WTC11 (cell line): ENCODE results near the gene IL1RAP. TPM values are rescaled to one million over a fixed set of nuclear protein-coding genes. Genes with fewer than 3 reads are reported as not detected.
A peak's percentile ranks its signal among the peaks of the same experiment; 100 is the strongest.

Source experiments
- ATAC-seq: fragments of 200-7000 bp; cut with Tn5 transposase; 2 replicates; pipeline ENCODE4 v1.10.0; 2021; ENCODE audit warnings: mild to moderate bottlenecking, moderate library complexity
- CTCF ChIA-PET: fragments of 300-600 bp; sonication (Branson Sonifier 250); formaldehyde crosslinking; loops from one replicate; lab custom pipeline; 2021; ENCODE audit warnings: antibody characterized with exemption; lab: Charles Lee
- POLR2A ChIA-PET: fragments of 350-600 bp; sonication (Branson Sonifier 250); formaldehyde crosslinking; loops from one replicate; lab custom pipeline; 2021; ENCODE audit warnings: antibody characterized with exemption; lab: Charles Lee
- DNase-seq: peaks from one replicate; pipeline ENCODE4 v3.0.0; 2021; ENCODE audit warnings: low spot score
- H3K27ac Mint-ChIP-seq: 2 replicates; pipeline ENCODE4 v1.8.0; 2021; ENCODE audit warnings: mixed read lengths
- H3K27me3 Mint-ChIP-seq: 2 replicates; pipeline ENCODE4 v1.8.0; 2021; ENCODE audit warnings: low read depth, mild to moderate bottlenecking, moderate library complexity, mixed read lengths
- H3K36me3 Mint-ChIP-seq: 2 replicates; pipeline ENCODE4 v1.8.0; 2021; ENCODE audit warnings: mixed read lengths
- H3K4me1 Mint-ChIP-seq: 2 replicates; pipeline ENCODE4 v1.8.0; 2022; ENCODE audit warnings: mixed read lengths
- H3K4me3 Mint-ChIP-seq: 2 replicates; pipeline ENCODE4 v1.8.0; 2021; ENCODE audit warnings: mild to moderate bottlenecking, moderate library complexity, mixed read lengths
- H3K9me3 Mint-ChIP-seq: 2 replicates; pipeline ENCODE4 v1.8.0; 2021; ENCODE audit warnings: mixed read lengths
- CREM ChIP-seq: sonication (generic); formaldehyde crosslinking; IDR thresholded peaks from 2 replicates; pipeline ENCODE4 v1.8.1; 2022; ENCODE audit warnings: mild to moderate bottlenecking, missing genetic modification reagents, moderate library complexity
- ELF4 ChIP-seq: sonication (generic); formaldehyde crosslinking; IDR thresholded peaks from 2 replicates; pipeline ENCODE4 v1.8.1; 2022; ENCODE audit warnings: low read depth, mild to moderate bottlenecking, moderate library complexity, missing genetic modification reagents
- ERG ChIP-seq: fragments of 250-450 bp; sonication (Bioruptor Pico); IDR thresholded peaks from 2 replicates; pipeline ENCODE4 v1.8.0; 2021; ENCODE audit warnings: mild to moderate bottlenecking
- ETV6 ChIP-seq: sonication (generic); formaldehyde crosslinking; IDR thresholded peaks from 2 replicates; pipeline ENCODE4 v1.8.1; 2022; ENCODE audit warnings: mild to moderate bottlenecking, missing genetic modification reagents
- GRHL2 ChIP-seq: fragments of 250-450 bp; sonication (Bioruptor Pico); IDR thresholded peaks from 2 replicates; pipeline ENCODE4 v1.8.0; 2022; ENCODE audit warnings: mild to moderate bottlenecking, moderate library complexity; ENCODE audit not compliant: insufficient replicate concordance, severe bottlenecking
- KAT7 ChIP-seq: sonication (generic); formaldehyde crosslinking; IDR thresholded peaks from 2 replicates; pipeline ENCODE4 v1.8.1; 2023; ENCODE audit warnings: missing genetic modification reagents, mild to moderate bottlenecking, borderline replicate concordance
- MAX ChIP-seq: sonication (generic); formaldehyde crosslinking; IDR thresholded peaks from 2 replicates; pipeline ENCODE4 v1.8.0; 2022; ENCODE audit warnings: mild to moderate bottlenecking, missing genetic modification reagents
- NFYB ChIP-seq: sonication (generic); formaldehyde crosslinking; conservative IDR thresholded peaks from 2 replicates; pipeline ENCODE4 v1.8.0; 2022; ENCODE audit warnings: low read depth, missing genetic modification reagents
- TEAD4 ChIP-seq: sonication (generic); formaldehyde crosslinking; IDR thresholded peaks from 2 replicates; pipeline ENCODE4 v1.8.0; 2022; ENCODE audit warnings: mild to moderate bottlenecking, missing genetic modification reagents
- ZNF263 ChIP-seq: sonication (generic); formaldehyde crosslinking; IDR thresholded peaks from 2 replicates; pipeline ENCODE4 v1.8.1; 2022; ENCODE audit warnings: low read depth, mild to moderate bottlenecking, moderate library complexity, missing genetic modification reagents
- ZNF512 ChIP-seq: sonication (generic); formaldehyde crosslinking; IDR thresholded peaks from 2 replicates; pipeline ENCODE4 v1.8.1; 2022; ENCODE audit warnings: missing genetic modification reagents, borderline replicate concordance
- total RNA-seq: library from RNA; stranded (reverse); gene quantifications from 3 replicates; pipeline ENCODE4 v1.2.3, GENCODE V29; 2021
- TF ChIP-seq, protein P1 (sequence below): sonication (generic); formaldehyde crosslinking; IDR thresholded peaks from 2 replicates; pipeline ENCODE4 v1.8.0; 2022; ENCODE audit warnings: missing genetic modification reagents
- TF ChIP-seq, protein P2 (sequence below): fragments of 250-450 bp; sonication (Bioruptor Pico); conservative IDR thresholded peaks from 2 replicates; pipeline ENCODE4 v1.9.0; 2021; ENCODE audit warnings: mild to moderate bottlenecking
- TF ChIP-seq, protein P3 (sequence below): sonication (generic); formaldehyde crosslinking; conservative IDR thresholded peaks from 2 replicates; pipeline ENCODE4 v1.8.1; 2023; ENCODE audit warnings: mild to moderate bottlenecking, low read depth, missing genetic modification reagents, moderate library complexity

Gene IL1RAP
- total RNA-seq, 1 experiment from 2014 or later: 4.5 TPM

DNA sequence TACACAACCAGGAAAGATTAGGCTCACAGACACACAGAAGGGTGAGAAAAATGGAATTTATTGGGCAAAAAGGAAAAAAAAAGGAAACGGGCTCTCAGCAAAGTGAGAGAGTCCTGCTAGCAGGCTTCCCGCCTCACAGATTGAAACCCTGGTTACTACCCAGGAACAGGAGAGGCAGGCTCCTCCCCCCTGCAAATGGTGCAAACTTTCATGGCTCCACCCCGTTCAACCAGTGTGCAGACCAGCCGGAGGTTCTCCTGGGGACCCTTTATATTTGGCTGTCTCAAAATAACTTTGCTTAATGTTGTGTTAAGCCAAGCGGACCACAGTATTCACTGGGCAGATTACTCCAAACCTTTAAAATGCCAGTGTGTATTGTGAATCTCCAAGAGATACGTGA, 40.3 kb downstream of the IL1RAP start:
- ATAC-seq (peak; percentile 75), DNase-seq (peak; percentile 52)
- Mint-ChIP-seq H3K4me1 (peaks cover 41% of the 10 kb centered on the region), H3K4me3 (peak overlapping the region; percentile 58), H3K36me3 (peaks cover 25% of the 10 kb centered on the region), H3K27ac (peak overlapping the region; percentile 96), H3K27me3 (no peaks in the 10 kb centered on the region; the same call in 1 of the 2 replicates), H3K9me3 (peaks cover 15% of the 10 kb centered on the region)
- no peak for TF ChIP-seq KAT7 (CRISPR knock-in tag)
- no peak for TF ChIP-seq GRHL2 (CRISPR knock-in tag)
- TF ChIP-seq ERG (CRISPR knock-in tag): no peak
- TF ChIP-seq ZNF512: no peak
- TF ChIP-seq TEAD4: no peak
- TF ChIP-seq, protein P1, sequence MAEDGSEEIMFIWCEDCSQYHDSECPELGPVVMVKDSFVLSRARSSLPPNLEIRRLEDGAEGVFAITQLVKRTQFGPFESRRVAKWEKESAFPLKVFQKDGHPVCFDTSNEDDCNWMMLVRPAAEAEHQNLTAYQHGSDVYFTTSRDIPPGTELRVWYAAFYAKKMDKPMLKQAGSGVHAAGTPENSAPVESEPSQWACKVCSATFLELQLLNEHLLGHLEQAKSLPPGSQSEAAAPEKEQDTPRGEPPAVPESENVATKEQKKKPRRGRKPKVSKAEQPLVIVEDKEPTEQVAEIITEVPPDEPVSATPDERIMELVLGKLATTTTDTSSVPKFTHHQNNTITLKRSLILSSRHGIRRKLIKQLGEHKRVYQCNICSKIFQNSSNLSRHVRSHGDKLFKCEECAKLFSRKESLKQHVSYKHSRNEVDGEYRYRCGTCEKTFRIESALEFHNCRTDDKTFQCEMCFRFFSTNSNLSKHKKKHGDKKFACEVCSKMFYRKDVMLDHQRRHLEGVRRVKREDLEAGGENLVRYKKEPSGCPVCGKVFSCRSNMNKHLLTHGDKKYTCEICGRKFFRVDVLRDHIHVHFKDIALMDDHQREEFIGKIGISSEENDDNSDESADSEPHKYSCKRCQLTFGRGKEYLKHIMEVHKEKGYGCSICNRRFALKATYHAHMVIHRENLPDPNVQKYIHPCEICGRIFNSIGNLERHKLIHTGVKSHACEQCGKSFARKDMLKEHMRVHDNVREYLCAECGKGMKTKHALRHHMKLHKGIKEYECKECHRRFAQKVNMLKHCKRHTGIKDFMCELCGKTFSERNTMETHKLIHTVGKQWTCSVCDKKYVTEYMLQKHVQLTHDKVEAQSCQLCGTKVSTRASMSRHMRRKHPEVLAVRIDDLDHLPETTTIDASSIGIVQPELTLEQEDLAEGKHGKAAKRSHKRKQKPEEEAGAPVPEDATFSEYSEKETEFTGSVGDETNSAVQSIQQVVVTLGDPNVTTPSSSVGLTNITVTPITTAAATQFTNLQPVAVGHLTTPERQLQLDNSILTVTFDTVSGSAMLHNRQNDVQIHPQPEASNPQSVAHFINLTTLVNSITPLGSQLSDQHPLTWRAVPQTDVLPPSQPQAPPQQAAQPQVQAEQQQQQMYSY: no peak
- no peak for TF ChIP-seq MAX (CRISPR knock-in tag)
- CTCF ChIA-PET: no interaction called here
- POLR2A ChIA-PET: no interaction called here

DNA sequence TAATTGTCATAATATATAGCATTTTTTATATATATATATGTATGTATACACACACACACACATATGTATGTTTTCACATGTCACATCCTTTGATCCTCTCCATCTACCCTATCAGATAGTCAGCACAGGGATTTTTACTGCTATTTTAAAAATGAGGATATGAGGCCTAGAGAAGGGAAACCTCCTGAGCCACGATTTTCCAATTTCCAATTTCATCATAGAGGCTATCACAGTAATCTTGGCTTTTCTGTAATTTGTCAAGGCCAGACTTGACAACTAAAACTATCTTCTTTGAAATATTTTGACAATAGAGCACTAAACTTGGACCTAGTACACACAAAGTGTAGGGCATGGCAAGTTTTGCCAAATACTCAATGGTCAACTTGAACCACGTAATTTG, 42.5 kb downstream of the IL1RAP start:
- H3K4me3 Mint-ChIP-seq: no peak overlapping the region

More for the DNA sequence above, 42.5 kb downstream of the IL1RAP start:
- DNase-seq (no peak), ATAC-seq (no peak)
- Mint-ChIP-seq H3K27me3 (no peaks in the 10 kb centered on the region; the same call in 1 of the 2 replicates), H3K4me1 (peaks cover 46% of the 10 kb centered on the region), H3K9me3 (peaks cover 11% of the 10 kb centered on the region), H3K36me3 (peaks cover 13% of the 10 kb centered on the region), H3K27ac (no peak overlapping the region)
- ChIA-PET POLR2A (no interaction called here), CTCF (no interaction called here)
- TF ChIP-seq ELF4 (no peak), CREM (CRISPR knock-in tag) (no peak), NFYB (CRISPR knock-in tag) (no peak), KAT7 (CRISPR knock-in tag) (no peak), ZNF263 (CRISPR knock-in tag) (no peak), ETV6 (no peak)
- TF ChIP-seq, protein P2, sequence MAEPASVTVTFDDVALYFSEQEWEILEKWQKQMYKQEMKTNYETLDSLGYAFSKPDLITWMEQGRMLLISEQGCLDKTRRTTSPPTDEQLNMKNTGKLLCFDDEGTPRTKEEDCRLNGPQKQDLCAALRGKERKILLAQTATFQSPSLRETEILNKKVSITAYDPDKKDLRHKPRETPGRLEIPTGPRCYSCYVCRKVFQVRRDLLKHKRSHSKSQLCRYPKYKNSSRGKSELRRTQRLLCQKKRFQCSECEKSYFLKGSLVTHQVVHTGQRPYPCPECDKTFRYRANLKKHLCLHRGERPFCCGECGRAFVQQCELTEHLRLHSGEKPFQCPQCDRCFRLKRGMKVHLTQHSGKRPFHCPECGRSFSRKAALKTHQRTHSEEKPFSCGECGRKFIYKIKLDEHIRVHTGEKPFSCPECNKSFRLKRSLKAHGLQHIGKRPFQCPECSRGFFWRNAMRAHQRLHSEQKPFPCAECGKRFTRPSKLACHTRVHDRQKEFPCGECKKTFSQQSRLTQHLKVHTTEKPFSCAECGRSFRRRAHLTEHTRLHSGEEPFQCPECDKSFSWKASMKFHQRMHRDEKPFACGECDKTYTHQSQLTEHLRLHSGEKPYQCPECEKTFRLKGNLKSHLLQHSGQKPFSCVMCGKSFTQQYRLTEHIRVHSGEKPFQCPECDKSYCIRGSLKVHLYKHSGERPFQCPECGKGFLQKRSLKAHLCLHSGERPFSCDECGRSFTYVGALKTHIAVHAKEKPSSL (CRISPR knock-in tag): no peak
- TF ChIP-seq, protein P3, sequence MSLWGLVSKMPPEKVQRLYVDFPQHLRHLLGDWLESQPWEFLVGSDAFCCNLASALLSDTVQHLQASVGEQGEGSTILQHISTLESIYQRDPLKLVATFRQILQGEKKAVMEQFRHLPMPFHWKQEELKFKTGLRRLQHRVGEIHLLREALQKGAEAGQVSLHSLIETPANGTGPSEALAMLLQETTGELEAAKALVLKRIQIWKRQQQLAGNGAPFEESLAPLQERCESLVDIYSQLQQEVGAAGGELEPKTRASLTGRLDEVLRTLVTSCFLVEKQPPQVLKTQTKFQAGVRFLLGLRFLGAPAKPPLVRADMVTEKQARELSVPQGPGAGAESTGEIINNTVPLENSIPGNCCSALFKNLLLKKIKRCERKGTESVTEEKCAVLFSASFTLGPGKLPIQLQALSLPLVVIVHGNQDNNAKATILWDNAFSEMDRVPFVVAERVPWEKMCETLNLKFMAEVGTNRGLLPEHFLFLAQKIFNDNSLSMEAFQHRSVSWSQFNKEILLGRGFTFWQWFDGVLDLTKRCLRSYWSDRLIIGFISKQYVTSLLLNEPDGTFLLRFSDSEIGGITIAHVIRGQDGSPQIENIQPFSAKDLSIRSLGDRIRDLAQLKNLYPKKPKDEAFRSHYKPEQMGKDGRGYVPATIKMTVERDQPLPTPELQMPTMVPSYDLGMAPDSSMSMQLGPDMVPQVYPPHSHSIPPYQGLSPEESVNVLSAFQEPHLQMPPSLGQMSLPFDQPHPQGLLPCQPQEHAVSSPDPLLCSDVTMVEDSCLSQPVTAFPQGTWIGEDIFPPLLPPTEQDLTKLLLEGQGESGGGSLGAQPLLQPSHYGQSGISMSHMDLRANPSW (CRISPR knock-in tag): no peak
